LNCaP clone FGC (cell line): ENCODE data around the gene DST.

ENCODE experiments used
- DNase-seq: peaks from one replicate; pipeline ENCODE4 v3.0.0-alpha.2; 2011; ENCODE audit warnings: low read depth
- H3K4me3 ChIP-seq: 2 replicates; pipeline ENCODE4 v1.5.1; 2011; ENCODE audit warnings: mild to moderate bottlenecking, low read depth, low read length, control low read depth
- TF ChIP-seq, protein P1 (sequence below): IDR thresholded peaks from 2 replicates; pipeline ENCODE4 v1.5.1; 2012; ENCODE audit warnings: mild to moderate bottlenecking; ENCODE audit not compliant: control insufficient read depth, insufficient read depth; ENCODE audit errors: extremely low read depth

The DST gene

DNA sequence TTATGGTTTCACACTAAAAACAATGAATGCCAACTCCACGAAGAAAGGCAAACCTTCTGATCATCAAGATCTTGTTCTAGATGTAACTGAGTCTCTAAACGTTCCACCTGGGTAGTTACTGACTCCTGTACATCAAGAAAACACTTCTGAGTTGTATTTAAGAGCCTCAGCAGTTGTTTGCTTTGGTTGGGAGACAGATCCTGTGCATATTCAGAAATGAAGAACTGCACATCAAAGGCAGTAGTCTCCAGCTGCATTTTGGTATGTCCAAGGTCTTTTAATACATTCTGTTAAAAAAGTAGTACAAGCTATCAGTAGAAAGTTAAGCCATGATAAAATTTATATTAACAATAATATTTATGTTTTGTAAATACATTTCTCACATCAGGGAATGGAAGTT, 41.3 kb downstream of the DST start:
- no peak for DNase-seq
- TF ChIP-seq, protein P1, sequence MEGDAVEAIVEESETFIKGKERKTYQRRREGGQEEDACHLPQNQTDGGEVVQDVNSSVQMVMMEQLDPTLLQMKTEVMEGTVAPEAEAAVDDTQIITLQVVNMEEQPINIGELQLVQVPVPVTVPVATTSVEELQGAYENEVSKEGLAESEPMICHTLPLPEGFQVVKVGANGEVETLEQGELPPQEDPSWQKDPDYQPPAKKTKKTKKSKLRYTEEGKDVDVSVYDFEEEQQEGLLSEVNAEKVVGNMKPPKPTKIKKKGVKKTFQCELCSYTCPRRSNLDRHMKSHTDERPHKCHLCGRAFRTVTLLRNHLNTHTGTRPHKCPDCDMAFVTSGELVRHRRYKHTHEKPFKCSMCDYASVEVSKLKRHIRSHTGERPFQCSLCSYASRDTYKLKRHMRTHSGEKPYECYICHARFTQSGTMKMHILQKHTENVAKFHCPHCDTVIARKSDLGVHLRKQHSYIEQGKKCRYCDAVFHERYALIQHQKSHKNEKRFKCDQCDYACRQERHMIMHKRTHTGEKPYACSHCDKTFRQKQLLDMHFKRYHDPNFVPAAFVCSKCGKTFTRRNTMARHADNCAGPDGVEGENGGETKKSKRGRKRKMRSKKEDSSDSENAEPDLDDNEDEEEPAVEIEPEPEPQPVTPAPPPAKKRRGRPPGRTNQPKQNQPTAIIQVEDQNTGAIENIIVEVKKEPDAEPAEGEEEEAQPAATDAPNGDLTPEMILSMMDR, result no peak
- H3K4me3 ChIP-seq, result no peak overlapping the region

DNA sequence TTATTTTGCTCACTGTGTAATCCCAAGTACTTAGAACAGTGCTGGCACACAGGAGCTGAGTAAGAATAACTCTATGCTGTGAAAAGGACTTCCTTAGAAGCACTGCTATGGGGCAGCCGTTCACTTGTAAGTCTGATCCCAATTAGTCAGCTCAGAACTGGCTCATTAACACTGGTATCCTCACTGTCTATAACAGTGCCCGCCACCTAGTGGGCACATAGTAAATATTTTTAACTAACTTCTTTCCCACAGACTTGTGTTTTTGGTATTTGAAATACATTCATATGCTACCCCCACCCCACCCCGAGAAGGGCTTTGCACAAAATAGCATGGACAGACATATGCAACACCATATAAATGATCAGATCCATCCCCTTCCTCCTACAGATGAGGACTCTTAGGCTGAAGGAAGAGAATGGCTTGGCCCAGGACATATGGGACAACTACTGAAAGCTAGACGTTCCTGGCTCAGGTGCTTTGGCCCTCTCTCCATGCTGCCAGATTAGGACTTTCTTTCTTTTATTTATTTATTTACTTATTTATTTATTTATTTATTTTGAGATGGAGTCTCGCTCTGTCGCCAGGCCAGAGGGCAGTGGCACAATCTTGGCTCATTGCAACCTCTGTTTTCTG, 47.1 kb downstream of the DST start:
- no peak overlapping the region for H3K4me3 ChIP-seq
- no peak for DNase-seq
- TF ChIP-seq, protein P1, result peak; percentile 52

DNA sequence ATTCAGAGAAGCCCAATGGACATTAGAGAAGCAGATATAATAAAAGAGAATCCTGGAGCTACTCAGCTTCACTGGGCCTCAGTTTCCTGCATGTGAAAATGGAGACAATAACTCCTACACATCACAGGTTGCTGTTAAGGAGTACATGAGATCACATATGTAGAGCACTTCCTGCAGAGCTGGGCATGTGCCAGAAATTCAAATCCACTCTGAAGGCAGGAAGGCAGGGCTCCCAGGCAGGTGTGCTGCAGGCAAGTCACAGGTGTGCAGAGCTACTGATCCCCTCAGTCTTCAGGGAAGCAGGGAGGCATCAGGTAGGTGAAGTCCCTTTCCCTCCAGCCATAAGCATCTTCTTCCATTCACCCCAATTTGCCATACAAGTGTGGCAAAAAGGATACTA, 48.0 kb downstream of the DST start:
- TF ChIP-seq, protein P1, result no peak
- H3K4me3 ChIP-seq, result no peak overlapping the region
- DNase-seq, result no peak

DNA sequence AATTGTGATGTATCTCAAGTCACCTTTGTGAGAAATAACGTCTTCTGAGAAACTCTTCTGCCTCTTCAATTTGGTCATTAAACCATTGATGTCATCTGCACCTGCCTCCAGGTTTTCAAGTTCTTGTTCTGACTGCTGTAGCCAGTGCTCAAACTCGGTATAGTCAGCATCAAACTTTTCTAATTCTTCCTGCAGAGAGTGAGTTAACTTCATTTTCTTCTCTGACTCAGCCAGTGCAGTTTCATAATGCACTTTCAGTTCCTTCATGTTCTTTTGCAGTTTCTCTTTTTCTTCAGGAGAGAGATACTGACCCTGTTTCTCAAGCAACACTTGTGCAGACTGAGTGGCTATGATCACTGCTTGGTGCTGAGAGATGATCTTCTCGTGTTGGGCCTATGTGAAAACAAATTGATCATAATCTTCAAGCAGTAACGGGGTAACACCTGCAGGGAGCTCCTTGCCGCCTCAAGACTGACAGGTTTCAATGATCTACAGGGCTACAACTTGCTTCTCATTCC, 48.8 kb downstream of the DST start:
- no peak overlapping the region for H3K4me3 ChIP-seq
- DNase-seq, result no peak
- TF ChIP-seq, protein P1, result no peak

DNA sequence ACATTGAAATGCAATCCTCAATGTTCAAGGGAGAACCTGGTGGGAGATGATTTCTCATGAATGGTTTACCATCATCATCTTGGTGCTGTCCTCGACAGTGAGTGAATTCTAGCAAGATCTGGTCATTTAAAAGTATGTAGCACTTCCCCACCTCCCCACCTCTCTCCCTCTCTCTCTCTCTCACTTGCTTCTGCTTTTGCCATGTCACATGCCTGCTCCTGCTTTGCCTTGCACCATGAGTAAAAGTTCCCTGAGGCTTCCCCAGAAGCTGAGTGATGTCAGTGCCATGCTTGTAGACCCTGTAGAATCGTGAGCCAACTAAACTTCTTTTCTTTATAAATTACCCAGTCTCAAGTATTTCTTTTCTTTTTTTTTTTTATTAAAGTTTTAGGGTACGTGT, 60.5 kb downstream of the DST start:
- H3K4me3 ChIP-seq, result no peak overlapping the region
- TF ChIP-seq, protein P1, result no peak
- DNase-seq, result no peak

DNA sequence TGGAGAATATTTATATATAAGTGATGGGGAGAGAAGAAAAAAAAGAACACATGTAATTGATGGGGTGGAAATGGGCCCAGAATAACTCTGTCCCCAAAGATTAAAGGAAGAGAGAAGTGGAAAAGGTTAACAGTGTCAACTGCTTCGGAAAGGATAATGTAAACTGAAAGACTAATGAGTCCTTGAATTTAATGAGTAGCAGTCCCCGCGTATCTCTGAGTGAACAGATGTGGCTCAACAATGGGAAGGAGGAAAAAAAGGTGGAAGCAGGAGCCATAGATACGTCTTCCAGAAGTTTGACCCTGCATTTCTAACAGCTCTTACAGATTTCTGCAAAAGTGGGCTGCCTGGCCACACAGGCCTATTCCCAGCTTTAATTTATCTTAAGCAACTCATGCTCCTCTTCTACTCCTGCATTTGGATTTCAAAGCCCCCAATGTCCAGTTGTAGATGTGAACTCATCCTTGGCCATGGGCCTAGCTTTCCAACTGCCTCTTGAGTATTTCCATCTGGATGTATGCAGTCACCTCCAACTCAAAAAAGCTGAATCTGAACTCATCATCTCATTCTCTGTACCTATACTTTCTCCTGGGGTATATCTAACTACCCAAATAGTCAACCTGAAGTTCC, 61.3 kb downstream of the DST start:
- no peak for DNase-seq
- TF ChIP-seq, protein P1, result no peak
- H3K4me3 ChIP-seq, result no peak overlapping the region

DNA sequence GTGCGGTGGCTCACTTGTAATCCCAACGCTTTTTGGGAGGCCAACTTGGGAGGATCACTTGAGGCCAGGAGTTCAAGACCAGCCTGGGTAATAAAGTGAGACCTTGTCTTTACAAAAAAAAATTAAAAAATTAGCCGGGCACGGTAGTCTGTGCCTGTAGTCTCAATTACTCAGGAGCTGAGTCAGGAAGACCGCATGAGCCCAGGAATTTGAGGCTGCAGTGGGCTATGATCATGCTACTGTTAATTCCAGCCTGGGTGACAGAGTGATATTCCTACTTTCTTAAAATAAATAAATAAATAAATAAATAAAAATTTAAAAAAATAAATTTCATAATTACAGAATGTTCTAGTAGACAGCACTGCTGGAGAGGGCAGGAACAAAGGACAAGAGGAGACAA, 62.4 kb downstream of the DST start:
- TF ChIP-seq, protein P1, result no peak
- no peak overlapping the region for H3K4me3 ChIP-seq

More for the DNA sequence above, 62.4 kb downstream of the DST start:
- no peak for DNase-seq
